HG03139 (cell line): ENCODE data around the gene MSMO1.

ENCODE experiments used
- ATAC-seq: cut with Tn5 transposase; IDR thresholded peaks from one replicate; pipeline ENCODE4 v1.9.1; 2021; ENCODE audit not compliant: unreplicated experiment

Gene MSMO1

GRCh38 chr4:165386328-165386727, 58.9 kb downstream of the MSMO1 start:
- no peak for ATAC-seq

- no peak for ATAC-seq
These were observed 61.3 kb downstream of the MSMO1 start for GRCh38 chr4:165388756-165389155.
